Epithelial cell of proximal tubule (primary cell): Measurements from ENCODE around the gene NDST4. TPM values are rescaled to one million over a fixed set of nuclear protein-coding genes. Genes with fewer than 3 reads are reported as not detected.

Experiments used
- DNase-seq: peaks from one replicate; pipeline ENCODE4 v3.0.0-alpha.2; 2011; ENCODE audit warnings: low read depth
- H3K4me3 ChIP-seq: 2 replicates; pipeline ENCODE4 v1.5.1; 2011; ENCODE audit warnings: low read depth, mild to moderate bottlenecking, low read length
- total RNA-seq: library from RNA; depleted of rRNA; stranded (reverse); fragments of >200 nt; gene quantifications from 2 replicates; pipeline ENCODE4 v1.2.3, GENCODE V29; 2015
- TF ChIP-seq, protein P1 (sequence below): conservative IDR thresholded peaks from 2 replicates; pipeline ENCODE4 v1.5.1; 2012; ENCODE audit warnings: low read depth, mild to moderate bottlenecking, low read length

Gene NDST4
- total RNA-seq, 1 donor from 2014 or later, result not detected

DNA sequence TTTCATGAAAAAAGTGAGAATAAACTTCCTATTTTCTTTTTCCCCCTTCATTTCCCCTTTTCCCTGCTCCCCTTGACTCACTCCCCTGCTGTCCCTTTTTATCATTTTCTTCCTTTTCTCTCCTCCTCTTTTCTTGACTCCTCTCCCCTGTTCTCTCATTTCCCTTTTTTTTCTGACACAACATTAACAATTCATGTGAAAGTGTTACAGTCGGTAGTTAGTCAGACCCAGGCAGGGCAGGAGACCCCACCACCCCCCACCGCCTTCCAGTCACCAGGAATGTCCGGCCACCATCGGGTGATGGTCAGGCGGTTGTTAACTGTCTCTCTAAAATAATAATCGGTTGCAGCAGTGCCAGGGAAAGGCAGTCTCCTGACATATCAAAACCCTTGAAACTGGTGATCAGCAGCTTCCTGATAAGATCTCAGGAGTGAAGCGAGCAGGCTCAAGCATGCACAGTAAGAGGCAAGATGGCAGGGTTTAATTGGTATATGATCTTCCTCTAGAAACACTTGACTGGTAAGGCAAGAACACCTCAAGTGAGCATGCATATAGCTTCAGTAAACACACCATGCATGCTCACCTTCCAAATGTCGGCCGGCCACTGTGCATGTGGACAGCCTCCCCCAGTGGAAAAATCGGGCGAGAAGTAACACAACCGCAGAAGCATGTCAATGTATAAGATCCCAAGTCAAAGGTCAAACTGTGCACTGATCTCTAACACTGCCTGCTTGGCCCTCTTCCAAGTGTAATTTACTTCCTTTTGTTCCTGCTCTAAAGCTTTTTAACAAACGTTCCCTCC lies 191.4 kb downstream of the NDST4 start:
- DNase-seq, result no peak
- TF ChIP-seq, protein P1, sequence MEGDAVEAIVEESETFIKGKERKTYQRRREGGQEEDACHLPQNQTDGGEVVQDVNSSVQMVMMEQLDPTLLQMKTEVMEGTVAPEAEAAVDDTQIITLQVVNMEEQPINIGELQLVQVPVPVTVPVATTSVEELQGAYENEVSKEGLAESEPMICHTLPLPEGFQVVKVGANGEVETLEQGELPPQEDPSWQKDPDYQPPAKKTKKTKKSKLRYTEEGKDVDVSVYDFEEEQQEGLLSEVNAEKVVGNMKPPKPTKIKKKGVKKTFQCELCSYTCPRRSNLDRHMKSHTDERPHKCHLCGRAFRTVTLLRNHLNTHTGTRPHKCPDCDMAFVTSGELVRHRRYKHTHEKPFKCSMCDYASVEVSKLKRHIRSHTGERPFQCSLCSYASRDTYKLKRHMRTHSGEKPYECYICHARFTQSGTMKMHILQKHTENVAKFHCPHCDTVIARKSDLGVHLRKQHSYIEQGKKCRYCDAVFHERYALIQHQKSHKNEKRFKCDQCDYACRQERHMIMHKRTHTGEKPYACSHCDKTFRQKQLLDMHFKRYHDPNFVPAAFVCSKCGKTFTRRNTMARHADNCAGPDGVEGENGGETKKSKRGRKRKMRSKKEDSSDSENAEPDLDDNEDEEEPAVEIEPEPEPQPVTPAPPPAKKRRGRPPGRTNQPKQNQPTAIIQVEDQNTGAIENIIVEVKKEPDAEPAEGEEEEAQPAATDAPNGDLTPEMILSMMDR, result no peak
- no peak overlapping the region for H3K4me3 ChIP-seq

DNA sequence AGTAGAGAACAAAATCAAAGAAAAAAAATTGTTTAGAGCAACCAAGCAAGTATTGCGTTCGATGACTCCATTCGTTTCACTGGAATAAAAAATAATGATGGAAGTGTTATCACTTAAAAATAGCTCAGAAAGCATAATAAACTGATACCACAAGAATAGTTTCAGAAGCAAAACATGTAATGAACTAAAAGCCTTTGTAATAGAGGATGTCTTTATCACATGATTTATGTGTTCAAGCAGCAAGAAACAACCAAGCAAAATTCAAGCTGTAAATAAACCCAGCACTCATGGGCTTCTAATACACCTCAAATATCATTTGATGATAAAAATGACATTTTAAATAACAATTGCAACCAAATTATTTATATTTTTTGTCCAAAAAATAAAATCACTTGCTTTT lies 192.2 kb downstream of the NDST4 start:
- DNase-seq, result no peak
- H3K4me3 ChIP-seq, result no peak overlapping the region
- TF ChIP-seq, protein P1, result no peak

DNA sequence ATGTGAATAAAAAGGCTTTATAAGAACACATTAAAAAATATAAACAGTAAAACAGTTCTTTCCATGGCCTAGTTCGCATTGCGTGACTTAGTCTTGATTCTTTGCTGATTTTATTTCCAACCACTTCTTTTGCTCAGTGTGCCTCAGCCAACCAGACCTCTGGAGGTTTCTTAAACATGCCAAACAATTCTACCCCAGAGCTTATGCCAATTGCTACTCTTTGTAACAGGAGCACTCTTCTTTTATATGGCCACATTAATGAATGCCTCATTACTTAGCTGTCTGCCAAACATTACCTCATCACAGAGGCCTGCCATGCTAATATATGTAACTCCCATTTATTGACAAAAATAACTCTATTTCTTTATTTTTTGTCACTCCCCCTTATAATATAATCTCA lies 202.3 kb downstream of the NDST4 start:
- no peak for DNase-seq
- no peak overlapping the region for H3K4me3 ChIP-seq
- TF ChIP-seq, protein P1, result no peak

DNA sequence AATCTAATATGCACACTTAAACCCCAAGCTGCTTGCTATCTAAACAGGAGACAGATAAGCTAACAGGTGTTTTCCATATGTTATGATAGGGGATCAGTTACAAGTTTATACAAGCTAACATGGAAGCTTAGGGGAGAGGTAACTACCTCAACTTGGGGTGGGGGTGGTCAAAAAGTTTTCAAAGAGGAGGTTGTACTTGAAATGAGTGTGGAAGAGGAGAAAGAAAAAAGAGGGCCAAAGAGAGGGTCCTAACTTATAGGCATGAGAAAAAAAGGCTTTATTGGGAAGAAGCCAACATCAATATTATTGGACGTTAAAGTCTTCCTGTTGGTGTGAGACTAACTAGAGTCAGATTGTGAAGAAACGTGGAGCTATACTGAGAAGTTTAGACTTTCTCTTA lies 205.9 kb downstream of the NDST4 start:
- TF ChIP-seq, protein P1, result no peak
- H3K4me3 ChIP-seq, result no peak overlapping the region
- DNase-seq, result no peak

DNA sequence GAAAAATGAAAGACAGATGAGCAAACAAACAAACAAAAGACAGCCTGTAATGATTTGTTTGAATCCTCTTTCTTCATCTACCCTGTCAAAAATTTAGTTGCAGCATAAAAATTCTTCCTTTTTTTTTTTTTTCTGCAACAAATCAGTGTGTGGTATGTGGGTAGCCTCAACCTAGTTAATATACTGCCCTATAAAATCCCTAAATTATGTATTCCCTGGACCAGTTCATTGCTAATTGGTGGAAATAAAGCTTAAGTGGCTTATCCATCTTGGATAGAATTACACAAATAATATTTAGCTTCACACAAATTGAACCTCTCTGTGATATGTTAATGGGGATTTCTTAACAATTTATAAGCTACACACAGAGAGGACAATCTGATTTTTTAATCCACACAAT lies 208.4 kb downstream of the NDST4 start:
- no peak overlapping the region for H3K4me3 ChIP-seq
- no peak for DNase-seq
- TF ChIP-seq, protein P1, result no peak

DNA sequence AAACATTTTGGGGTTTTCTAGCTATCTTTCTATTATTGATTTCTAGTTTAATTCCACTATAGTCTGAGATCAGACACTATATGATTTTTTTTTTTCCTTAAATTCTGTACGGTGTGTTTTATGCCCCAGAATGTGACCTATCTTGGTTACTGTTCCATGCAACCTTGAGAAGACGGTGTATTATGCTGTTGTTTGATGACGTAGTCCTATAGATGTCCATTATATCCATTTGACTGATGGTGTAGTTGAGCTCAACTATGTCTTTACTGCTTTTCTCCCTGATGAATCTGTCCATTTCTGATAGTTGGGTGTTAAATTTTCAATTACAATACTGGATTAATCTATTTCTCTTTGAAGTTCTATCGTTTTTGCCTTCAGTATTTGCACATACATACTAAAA lies 212.5 kb downstream of the NDST4 start:
- TF ChIP-seq, protein P1, result no peak
- no peak for DNase-seq
- H3K4me3 ChIP-seq, result no peak overlapping the region

GRCh38 chr4:114890773-114891172 lies 222.6 kb downstream of the NDST4 start:
- DNase-seq, result no peak
- TF ChIP-seq, protein P1, result no peak
- H3K4me3 ChIP-seq, result no peak overlapping the region
